ENCODE measurements around the gene OR51B6.

- TF ChIP-seq, protein P1, sequence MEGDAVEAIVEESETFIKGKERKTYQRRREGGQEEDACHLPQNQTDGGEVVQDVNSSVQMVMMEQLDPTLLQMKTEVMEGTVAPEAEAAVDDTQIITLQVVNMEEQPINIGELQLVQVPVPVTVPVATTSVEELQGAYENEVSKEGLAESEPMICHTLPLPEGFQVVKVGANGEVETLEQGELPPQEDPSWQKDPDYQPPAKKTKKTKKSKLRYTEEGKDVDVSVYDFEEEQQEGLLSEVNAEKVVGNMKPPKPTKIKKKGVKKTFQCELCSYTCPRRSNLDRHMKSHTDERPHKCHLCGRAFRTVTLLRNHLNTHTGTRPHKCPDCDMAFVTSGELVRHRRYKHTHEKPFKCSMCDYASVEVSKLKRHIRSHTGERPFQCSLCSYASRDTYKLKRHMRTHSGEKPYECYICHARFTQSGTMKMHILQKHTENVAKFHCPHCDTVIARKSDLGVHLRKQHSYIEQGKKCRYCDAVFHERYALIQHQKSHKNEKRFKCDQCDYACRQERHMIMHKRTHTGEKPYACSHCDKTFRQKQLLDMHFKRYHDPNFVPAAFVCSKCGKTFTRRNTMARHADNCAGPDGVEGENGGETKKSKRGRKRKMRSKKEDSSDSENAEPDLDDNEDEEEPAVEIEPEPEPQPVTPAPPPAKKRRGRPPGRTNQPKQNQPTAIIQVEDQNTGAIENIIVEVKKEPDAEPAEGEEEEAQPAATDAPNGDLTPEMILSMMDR (IDR thresholded peaks at IDR 0.05), result no peak
- no peak for TF ChIP-seq POLR2A (IDR thresholded peaks at IDR 0.05)
Measured at GRCh38 chr11:5310423-5310822, 40.9 kb upstream of the OR51B6 start.
